Measurements from ENCODE around the gene SIPA1L3.

GRCh38 chr19:37876032-37876431 lies 31.0 kb upstream of the SIPA1L3 start:
- TF ChIP-seq POLR2AphosphoS5 (IDR thresholded peaks at IDR 0.05; ENCODE audit: low read depth) (no peak), CTCF (conservative IDR thresholded peaks at IDR 0.05; ENCODE audit: low read depth in 2 of 2) (no peak), CREB1 (CRISPR knock-in tag; IDR thresholded peaks at IDR 0.05; ENCODE audit: low read depth) (no peak), ETS1 (IDR thresholded peaks at IDR 0.05) (no peak), ZNF331 (CRISPR knock-in tag; IDR thresholded peaks at IDR 0.05; ENCODE audit: low read depth) (no peak)

Data from GM23338 (cell line).